H9 (cell line): ENCODE data around the gene GALNT9. TPM values are rescaled to one million over a fixed set of nuclear protein-coding genes. Genes with fewer than 3 reads are reported as not detected.

ENCODE experiments used
- DNase-seq: peaks from one replicate; pipeline ENCODE4 v3.0.0-alpha.2; 2017
- H2AFZ ChIP-seq: one replicate; pipeline ENCODE4 v1.6.1; 2013; ENCODE audit warnings: mild to moderate bottlenecking, low read length, control low read depth, moderate library complexity
- H2AK5ac ChIP-seq: 2 replicates; pipeline ENCODE4 v1.6.1; 2013; ENCODE audit warnings: low read length, control low read depth, mixed read lengths; ENCODE audit not compliant: insufficient read length
- H2BK120ac ChIP-seq: one replicate; pipeline ENCODE4 v1.6.1; 2013; ENCODE audit warnings: low read depth, mild to moderate bottlenecking, low read length, control low read depth, inconsistent platforms; ENCODE audit not compliant: poor library complexity, severe bottlenecking
- H2BK12ac ChIP-seq: 2 replicates; pipeline ENCODE4 v1.6.1; 2013; ENCODE audit warnings: low read length, control low read depth, mixed read lengths, low read depth; ENCODE audit not compliant: insufficient read length
- H2BK15ac ChIP-seq: 2 replicates; pipeline ENCODE4 v1.6.1; 2013; ENCODE audit warnings: low read depth, low read length, control low read depth
- H2BK20ac ChIP-seq: one replicate; pipeline ENCODE4 v1.6.1; 2013; ENCODE audit warnings: low read depth, mild to moderate bottlenecking, low read length, control low read depth, inconsistent platforms; ENCODE audit not compliant: poor library complexity, severe bottlenecking
- H2BK5ac ChIP-seq: 2 replicates; pipeline ENCODE4 v1.6.1; 2013; ENCODE audit warnings: low read length, control low read depth, mixed read lengths; ENCODE audit not compliant: insufficient read length
- H3K14ac ChIP-seq: 2 replicates; pipeline ENCODE4 v1.6.1; 2013; ENCODE audit warnings: low read length, control low read depth; ENCODE audit not compliant: insufficient read depth
- H3K18ac ChIP-seq: 2 replicates; pipeline ENCODE4 v1.6.1; 2013; ENCODE audit warnings: low read depth, mild to moderate bottlenecking, mixed read lengths, low read length, control low read depth; ENCODE audit not compliant: insufficient read length
- H3K23ac ChIP-seq: 2 replicates; pipeline ENCODE4 v1.6.1; 2013; ENCODE audit warnings: low read length, control low read depth, mixed read lengths, low read depth; ENCODE audit not compliant: insufficient read length
- H3K23me2 ChIP-seq: 2 replicates; pipeline ENCODE4 v1.6.1; 2013; ENCODE audit warnings: low read depth, mild to moderate bottlenecking, mixed read lengths, low read length, control low read depth; ENCODE audit not compliant: insufficient read length, poor library complexity, severe bottlenecking
- H3K27ac ChIP-seq: 2 replicates; pipeline ENCODE4 v1.5.1; 2013; ENCODE audit warnings: low read length, control low read depth, mixed read lengths, low read depth; ENCODE audit not compliant: insufficient read length
- H3K27me3 ChIP-seq: 2 replicates; pipeline ENCODE4 v1.6.1; 2013; ENCODE audit warnings: low read length, control low read depth, inconsistent platforms; ENCODE audit not compliant: insufficient read depth
- H3K4ac ChIP-seq: 2 replicates; pipeline ENCODE4 v1.6.1; 2013; ENCODE audit warnings: low read depth, mild to moderate bottlenecking, control low read depth, inconsistent platforms, low read length, moderate library complexity
- H3K4me1 ChIP-seq: 2 replicates; pipeline ENCODE4 v1.6.1; 2013; ENCODE audit warnings: low read length, control low read depth, inconsistent platforms; ENCODE audit not compliant: insufficient read depth
- H3K4me2 ChIP-seq: 2 replicates; pipeline ENCODE4 v1.6.1; 2013; ENCODE audit warnings: low read length, control low read depth, mixed read lengths; ENCODE audit not compliant: insufficient read length, insufficient read depth
- H3K56ac ChIP-seq: 2 replicates; pipeline ENCODE4 v1.6.1; 2013; ENCODE audit warnings: low read depth, mild to moderate bottlenecking, mixed read lengths, low read length, control low read depth; ENCODE audit not compliant: insufficient read length
- H3K79me1 ChIP-seq: 2 replicates; pipeline ENCODE4 v1.6.1; 2013; ENCODE audit warnings: low read depth, mild to moderate bottlenecking, moderate library complexity, low read length, control low read depth, inconsistent platforms; ENCODE audit not compliant: insufficient read depth, poor library complexity, severe bottlenecking
- H3K79me2 ChIP-seq: 2 replicates; pipeline ENCODE4 v1.6.1; 2013; ENCODE audit warnings: low read length, control low read depth, inconsistent platforms; ENCODE audit not compliant: insufficient read depth
- H3K9ac ChIP-seq: 2 replicates; pipeline ENCODE4 v1.6.1; 2013; ENCODE audit warnings: low read length, control low read depth, mixed read lengths; ENCODE audit not compliant: insufficient read length; ENCODE audit errors: extremely low read depth
- H3K9me3 ChIP-seq: one replicate; pipeline ENCODE4 v1.6.1; 2013; ENCODE audit warnings: low read depth, low read length, inconsistent platforms; ENCODE audit not compliant: control insufficient read depth
- H3T11ph ChIP-seq: one replicate; pipeline ENCODE4 v1.6.1; 2013; ENCODE audit warnings: mild to moderate bottlenecking, low read length, control low read depth, inconsistent platforms
- H4K20me1 ChIP-seq: one replicate; pipeline ENCODE4 v1.6.1; 2013; ENCODE audit not compliant: control insufficient read depth, insufficient read length, insufficient read depth
- H4K5ac ChIP-seq: 2 replicates; pipeline ENCODE4 v1.6.1; 2013; ENCODE audit warnings: low read depth, mild to moderate bottlenecking, mixed read lengths, low read length, control low read depth; ENCODE audit not compliant: insufficient read length
- H4K8ac ChIP-seq: replicated peaks from 2 replicates; pipeline ENCODE4 v1.6.1; 2013; ENCODE audit warnings: low read length, control low read depth, mixed read lengths, low read depth; ENCODE audit not compliant: insufficient read length
- H4K91ac ChIP-seq: 2 replicates; pipeline ENCODE4 v1.6.1; 2013; ENCODE audit warnings: low read depth, mild to moderate bottlenecking, moderate library complexity, mixed read lengths, low read length, control low read depth; ENCODE audit not compliant: insufficient read length
- H3K27ac Mint-ChIP-seq, 3 experiments: 2 replicates in 2 of 3; 3 replicates in 1 of 3; pipeline ENCODE4 v1.8.0; 2020 to 2021; ENCODE audit warnings: mixed read lengths in 3 of 3, mild to moderate bottlenecking in 1 of 3, moderate library complexity in 1 of 3
- H3K27me3 Mint-ChIP-seq: 2 replicates; pipeline ENCODE4 v1.8.0; 2021; ENCODE audit warnings: low read depth, mild to moderate bottlenecking, moderate library complexity, mixed read lengths
- H3K36me3 Mint-ChIP-seq, 3 experiments: 2 replicates in 2 of 3; 3 replicates in 1 of 3; pipeline ENCODE4 v1.8.0; 2020 to 2021; ENCODE audit warnings: low read depth in 3 of 3, mixed read lengths in 3 of 3; ENCODE audit not compliant: insufficient read depth in 1 of 3
- H3K4me1 Mint-ChIP-seq, 2 experiments: 2 replicates each; pipeline ENCODE4 v1.8.0; 2020; ENCODE audit warnings: mixed read lengths in 2 of 2
- H3K4me3 Mint-ChIP-seq, 2 experiments: 2 replicates in 1 of 2; 3 replicates in 1 of 2; pipeline ENCODE4 v1.8.0; 2020 to 2021; ENCODE audit warnings: mild to moderate bottlenecking in 2 of 2, mixed read lengths in 2 of 2, moderate library complexity in 1 of 2
- H3K9me3 Mint-ChIP-seq, 2 experiments: 2 replicates in 1 of 2; 3 replicates in 1 of 2; pipeline ENCODE4 v1.8.0; 2020; ENCODE audit warnings: mild to moderate bottlenecking in 2 of 2, mixed read lengths in 2 of 2, moderate library complexity in 1 of 2
- WGBS: extraction: QIAGEN DNeasy Blood & Tissue Kit; methylation state at CpG from one replicate; pipeline ENCODE4 v1.1.7; 2013; ENCODE audit warnings: missing lambda C conversion rate, low lambda C conversion rate, mixed read lengths; ENCODE audit not compliant: insufficient read length; ENCODE audit errors: extremely low coverage; 5-methylcytosine and 5-hydroxymethylcytosine counted together
- total RNA-seq: library from RNA; stranded (reverse); gene quantifications from 2 replicates; pipeline ENCODE4 v1.2.1, GENCODE V29; 2021
- TF ChIP-seq, protein P1 (sequence below): fragments of 200-600 bp; sonication (generic); conservative IDR thresholded peaks from 3 replicates; pipeline ENCODE4 v1.8.0; 2021; ENCODE audit warnings: antibody characterized with exemption, mild to moderate bottlenecking

Gene GALNT9
- total RNA-seq, 1 experiment from 2014 or later, result 0.35 TPM

DNA sequence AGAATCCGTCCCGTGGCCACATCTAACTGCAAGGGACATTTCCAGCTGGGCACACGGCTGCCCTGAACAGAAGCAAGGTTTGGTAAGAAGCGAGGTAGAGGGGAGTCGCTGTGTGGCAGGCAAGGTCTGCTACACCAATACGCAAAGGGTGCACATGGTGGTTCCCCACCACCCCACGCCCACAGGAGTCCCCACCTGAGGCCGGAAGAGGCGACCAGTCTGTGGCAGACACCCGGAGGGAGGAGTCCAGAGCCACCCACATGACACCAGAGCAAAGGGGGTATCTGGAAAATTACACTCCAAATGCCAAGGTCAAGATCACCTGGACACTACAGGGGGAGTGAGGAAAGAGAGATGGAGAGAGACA is 47.1 kb upstream of the GALNT9 start:
- no peaks in the 10 kb centered on the region; the same call in 1 of the 2 replicates for H3K4me1 ChIP-seq
- no peaks in the 10 kb centered on the region for H3K36me3 Mint-ChIP-seq
- no peak overlapping the region for H4K8ac ChIP-seq
- WGBS, result no CpG with 5 or more reads among the region's 10 CpGs
- H2BK12ac ChIP-seq, result no peak overlapping the region
- no peak overlapping the region for H2BK120ac ChIP-seq
- H2BK5ac ChIP-seq, result no peak overlapping the region
- peak overlapping the region; percentile 7 for H3K4me2 ChIP-seq
- no peaks in the 10 kb centered on the region for H3K79me2 ChIP-seq
- peak overlapping the region in 1 of 3 experiments; percentile 1; a peak in 1 of 7 replicates for H3K27ac Mint-ChIP-seq
- no peak overlapping the region for H3K56ac ChIP-seq
- no peak overlapping the region for H3K4ac ChIP-seq
- no peak overlapping the region for H2AFZ ChIP-seq
- no peak overlapping the region for H3K14ac ChIP-seq
- H4K91ac ChIP-seq, result no peak overlapping the region
- H3K4me1 Mint-ChIP-seq, result peaks cover 10 to 28% of the 10 kb centered on the region in 2 experiments
- TF ChIP-seq, protein P1, sequence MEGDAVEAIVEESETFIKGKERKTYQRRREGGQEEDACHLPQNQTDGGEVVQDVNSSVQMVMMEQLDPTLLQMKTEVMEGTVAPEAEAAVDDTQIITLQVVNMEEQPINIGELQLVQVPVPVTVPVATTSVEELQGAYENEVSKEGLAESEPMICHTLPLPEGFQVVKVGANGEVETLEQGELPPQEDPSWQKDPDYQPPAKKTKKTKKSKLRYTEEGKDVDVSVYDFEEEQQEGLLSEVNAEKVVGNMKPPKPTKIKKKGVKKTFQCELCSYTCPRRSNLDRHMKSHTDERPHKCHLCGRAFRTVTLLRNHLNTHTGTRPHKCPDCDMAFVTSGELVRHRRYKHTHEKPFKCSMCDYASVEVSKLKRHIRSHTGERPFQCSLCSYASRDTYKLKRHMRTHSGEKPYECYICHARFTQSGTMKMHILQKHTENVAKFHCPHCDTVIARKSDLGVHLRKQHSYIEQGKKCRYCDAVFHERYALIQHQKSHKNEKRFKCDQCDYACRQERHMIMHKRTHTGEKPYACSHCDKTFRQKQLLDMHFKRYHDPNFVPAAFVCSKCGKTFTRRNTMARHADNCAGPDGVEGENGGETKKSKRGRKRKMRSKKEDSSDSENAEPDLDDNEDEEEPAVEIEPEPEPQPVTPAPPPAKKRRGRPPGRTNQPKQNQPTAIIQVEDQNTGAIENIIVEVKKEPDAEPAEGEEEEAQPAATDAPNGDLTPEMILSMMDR, result no peak
- no peak for DNase-seq
- H3K27me3 Mint-ChIP-seq, result peaks cover 65% of the 10 kb centered on the region
- H3K27me3 ChIP-seq, result peaks cover 58% of the 10 kb centered on the region
- no peaks in the 10 kb centered on the region for H4K20me1 ChIP-seq
- H3K4me3 Mint-ChIP-seq, result no peak overlapping the region; a peak in 1 of 5 replicates
- no peak overlapping the region for H3K9ac ChIP-seq
- H2BK15ac ChIP-seq, result no peak overlapping the region
- no peak overlapping the region for H4K5ac ChIP-seq
- no peak overlapping the region for H3K18ac ChIP-seq
- H2AK5ac ChIP-seq, result no peak overlapping the region
- no peak overlapping the region for H3K27ac ChIP-seq
- no peaks in the 10 kb centered on the region for H3K23me2 ChIP-seq
- H3K79me1 ChIP-seq, result no peaks in the 10 kb centered on the region
- no peak overlapping the region for H3T11ph ChIP-seq
- no peaks in the 10 kb centered on the region for H3K9me3 ChIP-seq
- H3K9me3 Mint-ChIP-seq, result peaks cover 1 to 9% of the 10 kb centered on the region in 2 experiments; a peak in 2 of 5 replicates
- no peak overlapping the region for H2BK20ac ChIP-seq
- no peak overlapping the region for H3K23ac ChIP-seq
